Smooth muscle cell of trachea (primary cell): Measurements from ENCODE around the gene PHYH. TPM values are rescaled to one million over a fixed set of nuclear protein-coding genes. Genes with fewer than 3 reads are reported as not detected.

Experiments used
- total RNA-seq: library from RNA; depleted of rRNA; stranded (reverse); fragments of >200 nt; gene quantifications from 2 replicates; pipeline ENCODE4 v1.2.1, GENCODE V29; 2014

Gene PHYH
- total RNA-seq = 28.5 and 29.3 TPM in 2 replicates

GRCh38 chr10:13299437-13300287 is at the start of gene PHYH:
TSS of gene PHYH (minus strand) at chr10:13300064. CDS start at chr10:13300042, 22 bp downstream.

GRCh38 chr10:13348216-13349017 is 48.6 kb upstream of the PHYH start, which contains the start of gene SEPHS1:
TSS of gene SEPHS1 (minus strand) at chr10:13348293. CDS start at chr10:13344950, 3,343 bp downstream.

GRCh38 chr10:13234172-13234571 is 65.7 kb downstream of the PHYH start, which contains the start of gene UCMA:
TSS of gene UCMA (minus strand) at chr10:13234374. CDS start at chr10:13234258, 116 bp downstream.

Other genes starting within 250 kb of the PHYH start
- gene OPTN, start 199.9 kb downstream of the PHYH start, total RNA-seq = 84.4 and 140 TPM in 2 replicates
- gene MCM10, start 138.5 kb downstream of the PHYH start, total RNA-seq = 0.99 and 6.0 TPM in 2 replicates
- not detected in 2 replicates for gene UCMA, start 65.7 kb downstream of the PHYH start, total RNA-seq
- gene SEPHS1, start 48.2 kb upstream of the PHYH start, total RNA-seq = 29.9 and 32.6 TPM in 2 replicates
- gene BEND7, start 228.9 kb upstream of the PHYH start, total RNA-seq = 1.0 and 2.3 TPM in 2 replicates